ENCODE data around the gene PPP5C.
A peak's percentile ranks its signal among the peaks of the same experiment; 100 is the strongest.
"Not testable (repeated sequence)": the region's sequence is repeated elsewhere in the genome, so short reads cannot be mapped to it uniquely, and the experiment has no call there.

Gene PPP5C, protein sequence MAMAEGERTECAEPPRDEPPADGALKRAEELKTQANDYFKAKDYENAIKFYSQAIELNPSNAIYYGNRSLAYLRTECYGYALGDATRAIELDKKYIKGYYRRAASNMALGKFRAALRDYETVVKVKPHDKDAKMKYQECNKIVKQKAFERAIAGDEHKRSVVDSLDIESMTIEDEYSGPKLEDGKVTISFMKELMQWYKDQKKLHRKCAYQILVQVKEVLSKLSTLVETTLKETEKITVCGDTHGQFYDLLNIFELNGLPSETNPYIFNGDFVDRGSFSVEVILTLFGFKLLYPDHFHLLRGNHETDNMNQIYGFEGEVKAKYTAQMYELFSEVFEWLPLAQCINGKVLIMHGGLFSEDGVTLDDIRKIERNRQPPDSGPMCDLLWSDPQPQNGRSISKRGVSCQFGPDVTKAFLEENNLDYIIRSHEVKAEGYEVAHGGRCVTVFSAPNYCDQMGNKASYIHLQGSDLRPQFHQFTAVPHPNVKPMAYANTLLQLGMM

DNA sequence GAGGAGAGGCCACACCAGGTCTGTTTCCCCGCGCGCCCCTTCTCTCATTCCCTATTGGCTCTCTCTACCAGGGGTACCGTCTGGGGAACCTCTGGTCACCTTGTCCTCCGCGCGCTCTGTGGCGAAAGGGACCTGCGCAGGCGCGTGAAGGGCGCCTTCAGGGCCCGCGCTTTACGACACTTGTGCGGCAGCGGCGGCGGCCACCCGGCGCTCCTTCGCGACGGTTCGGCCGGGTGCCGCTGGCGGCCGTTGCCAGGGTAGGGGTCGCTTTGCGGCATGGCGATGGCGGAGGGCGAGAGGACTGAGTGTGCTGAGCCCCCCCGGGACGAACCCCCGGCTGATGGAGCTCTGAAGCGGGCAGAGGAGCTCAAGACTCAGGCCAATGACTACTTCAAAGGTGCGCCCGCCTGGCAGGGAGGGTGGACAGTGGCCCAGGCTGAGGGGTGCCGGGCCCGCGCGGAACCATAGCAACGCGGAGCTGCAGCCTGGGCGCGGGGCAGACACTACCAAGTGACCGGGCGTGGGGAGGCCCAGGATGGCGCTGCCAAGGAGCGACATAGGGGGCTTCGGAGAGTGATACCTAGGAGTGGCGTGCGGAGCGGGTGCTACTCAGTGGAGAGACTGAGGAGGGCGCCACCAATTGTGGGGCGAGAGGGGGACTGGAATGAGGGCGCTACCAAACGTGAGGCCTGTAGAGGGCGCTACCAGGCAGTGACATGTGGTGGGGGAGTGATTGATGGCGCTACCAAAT, at the start of gene PPP5C:
PPP5C (plus strand) TSS at position 267 of the 751 bp plus-strand sequence; CDS start at position 277, 10 bp downstream.
- peak; percentile 44 for DNase-seq

- DNase-seq, result no peak
Measured at GRCh38 chr19:46297700-46298478, 49.0 kb upstream of the PPP5C start.

GRCh38 chr19:46298479-46299003, 48.3 kb upstream of the PPP5C start:
- DNase-seq, result no peak

DNA sequence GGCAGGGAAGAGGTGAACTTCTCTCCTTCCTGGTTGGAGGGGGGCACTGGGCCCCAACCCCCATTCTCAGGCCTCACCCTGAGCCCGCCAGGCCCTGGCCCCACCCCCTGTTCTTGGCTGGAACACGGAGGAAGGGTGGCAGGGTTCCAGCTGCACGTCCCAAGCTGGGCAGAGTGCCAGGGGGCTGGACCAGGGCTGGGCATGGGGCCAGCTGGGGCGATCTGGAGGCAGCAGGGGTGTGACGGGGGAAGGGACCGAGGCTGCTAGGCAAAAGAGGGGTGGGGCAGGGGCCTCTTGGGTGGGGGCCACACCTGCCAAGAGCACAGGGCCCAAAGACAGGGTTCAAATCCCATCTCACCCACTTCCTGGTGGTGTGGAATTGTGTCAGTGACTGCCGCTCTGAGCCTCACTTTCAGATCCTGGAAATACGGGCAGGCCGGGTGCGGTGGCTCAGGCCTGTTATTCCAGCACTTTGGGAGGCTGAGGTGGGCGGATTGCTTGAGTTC, 47.8 kb upstream of the PPP5C start:
- no peak for DNase-seq

DNA sequence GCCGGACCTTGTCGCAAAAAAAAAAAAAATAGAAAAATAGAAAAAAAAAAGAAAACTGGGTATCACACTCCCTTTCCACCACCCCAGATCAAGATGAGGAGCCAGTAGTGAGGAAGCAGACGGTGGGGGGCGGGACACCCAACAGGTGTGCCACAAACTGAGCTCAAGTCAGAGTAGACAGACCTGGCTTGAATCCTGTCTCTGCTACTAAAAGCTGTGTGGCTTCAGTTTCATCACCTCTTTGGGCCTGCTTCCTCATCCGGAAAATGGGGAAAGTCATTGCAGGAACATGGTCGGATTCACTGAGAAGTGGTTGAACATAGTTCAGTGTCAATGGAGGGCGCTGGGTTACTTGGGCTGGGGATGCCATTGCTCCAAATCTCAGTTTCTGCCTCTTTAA, 47.2 kb upstream of the PPP5C start:
- no peak for DNase-seq

DNA sequence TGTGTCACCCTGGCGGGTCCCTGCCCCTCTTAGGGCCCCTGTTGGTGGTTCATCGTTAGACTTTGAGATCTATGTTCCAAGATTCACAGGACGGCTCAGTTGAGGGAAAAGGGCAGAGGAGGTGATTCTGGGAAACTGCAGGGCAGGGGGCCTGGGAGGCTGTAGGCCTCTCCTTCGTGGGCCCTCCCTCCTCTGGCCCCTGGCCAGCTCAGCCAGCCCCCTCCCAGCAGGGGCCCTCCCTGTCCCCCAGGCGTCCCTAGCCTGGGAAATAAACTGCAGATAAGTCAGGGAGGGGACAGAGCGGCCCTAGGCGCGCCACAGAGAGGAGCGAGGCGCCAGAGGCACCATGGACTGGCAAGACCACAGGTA, 43.6 kb upstream of the PPP5C start:
- no peak for DNase-seq

GRCh38 chr19:46303691-46304397, 43.0 kb upstream of the PPP5C start:
- DNase-seq, result no peak

- no peak for DNase-seq
Measured at GRCh38 chr19:46306501-46306900, 40.4 kb upstream of the PPP5C start.

- DNase-seq, result no peak
Measured at GRCh38 chr19:46308510-46308909, 38.4 kb upstream of the PPP5C start.

DNA sequence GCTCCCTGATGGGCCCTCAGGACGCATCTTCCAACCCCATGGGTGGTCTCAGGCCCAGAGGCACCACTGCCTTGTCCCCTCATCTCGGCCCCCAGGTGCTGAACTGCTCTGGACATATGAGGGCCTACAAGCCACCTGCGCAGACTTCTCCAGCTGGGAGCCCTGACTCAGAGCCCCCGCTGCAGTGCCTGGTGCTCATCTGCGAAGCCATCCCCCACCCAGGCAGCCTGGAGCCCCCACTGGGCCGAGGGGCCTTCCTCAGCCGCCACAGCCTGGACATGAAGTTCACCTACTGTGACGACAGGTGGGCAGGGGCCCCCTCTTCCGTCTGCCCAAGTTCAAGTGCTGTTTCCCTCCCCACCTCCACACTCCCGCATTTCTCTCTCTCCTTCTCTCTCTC, 37.8 kb upstream of the PPP5C start:
- DNase-seq, result no peak

DNA sequence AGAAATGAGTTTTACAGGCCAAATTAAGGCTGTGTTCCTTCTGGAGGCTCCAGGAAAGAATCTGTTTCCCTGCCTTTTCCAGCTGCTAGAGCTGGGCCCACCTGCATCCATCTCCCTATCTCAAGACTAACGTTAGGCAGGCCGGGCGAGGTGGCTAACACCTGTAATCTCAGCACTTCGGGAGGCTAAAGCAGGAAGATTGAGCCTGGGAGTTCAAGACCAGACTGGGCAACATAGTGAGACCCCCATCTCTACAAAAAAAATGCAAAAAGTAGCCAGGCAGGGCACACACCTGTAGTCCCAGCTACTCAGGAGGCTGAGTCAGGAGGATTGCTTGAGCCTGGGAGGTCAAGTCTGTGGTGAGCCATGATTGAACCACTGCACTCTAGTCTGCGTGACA, 35.4 kb upstream of the PPP5C start:
- DNase-seq, result no peak

DNA sequence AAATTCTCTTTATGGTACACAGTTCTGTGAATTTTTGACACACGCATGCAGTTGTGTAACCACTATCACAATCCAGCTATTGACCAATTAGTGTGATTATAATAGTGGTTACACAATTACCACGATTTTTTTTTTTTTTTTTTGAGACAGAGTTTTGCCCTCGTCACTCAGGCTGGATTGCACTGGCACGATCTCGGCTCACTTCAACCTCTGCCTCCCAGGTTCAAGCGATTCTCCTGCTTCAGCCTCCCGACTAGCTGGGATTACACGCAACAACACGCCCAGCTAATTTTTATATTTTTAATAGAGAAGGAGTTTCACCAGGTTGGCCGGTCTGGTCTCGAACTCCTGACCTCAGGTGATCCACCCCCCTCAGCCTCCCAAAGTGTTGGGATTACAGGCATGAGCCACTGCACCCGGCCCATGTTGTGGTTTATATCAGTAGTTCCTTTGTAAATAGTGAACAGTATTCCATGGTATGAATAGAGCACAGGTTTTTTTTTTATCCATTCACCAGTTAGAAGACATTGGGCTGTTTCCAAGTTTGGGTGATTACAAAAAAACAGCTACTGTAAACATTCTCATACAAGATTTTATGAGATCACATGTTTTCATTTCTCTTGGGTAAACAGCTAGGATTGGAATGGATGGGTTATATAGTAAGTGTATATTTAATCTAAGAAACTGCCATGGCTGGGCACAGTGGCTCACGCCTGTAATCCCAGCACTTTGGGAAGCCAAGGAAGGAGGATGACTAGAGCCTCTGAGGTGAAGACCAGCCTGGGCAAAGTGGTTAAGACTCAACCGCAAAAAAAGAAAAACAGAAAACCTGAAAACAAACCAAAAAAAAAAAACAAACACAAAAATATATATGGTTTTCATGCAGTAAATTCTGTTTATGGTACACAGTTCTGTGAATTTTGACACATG, 33.1 kb upstream of the PPP5C start:
- DNase-seq, result not testable (repeated sequence)

DNA sequence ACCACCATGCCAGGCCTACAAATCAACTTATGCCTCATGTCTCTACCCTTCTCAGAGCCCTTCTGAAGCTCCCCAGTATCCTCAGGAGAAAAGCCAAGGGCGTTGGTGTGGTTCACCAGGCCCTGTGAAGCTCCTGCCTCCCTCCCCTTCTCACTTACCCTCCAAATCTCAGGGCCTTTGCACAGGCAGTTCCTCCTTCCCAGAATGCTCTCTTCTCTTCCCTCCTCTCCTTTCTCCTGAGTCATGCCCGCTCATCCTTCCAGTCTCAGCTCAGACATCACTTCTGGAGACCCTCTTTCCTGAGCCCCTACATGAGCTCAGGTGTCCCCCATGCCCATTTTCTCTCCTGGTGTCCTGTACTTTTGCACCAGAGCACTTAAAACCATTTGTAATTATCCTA, 29.5 kb upstream of the PPP5C start:
- DNase-seq, result no peak

DNA sequence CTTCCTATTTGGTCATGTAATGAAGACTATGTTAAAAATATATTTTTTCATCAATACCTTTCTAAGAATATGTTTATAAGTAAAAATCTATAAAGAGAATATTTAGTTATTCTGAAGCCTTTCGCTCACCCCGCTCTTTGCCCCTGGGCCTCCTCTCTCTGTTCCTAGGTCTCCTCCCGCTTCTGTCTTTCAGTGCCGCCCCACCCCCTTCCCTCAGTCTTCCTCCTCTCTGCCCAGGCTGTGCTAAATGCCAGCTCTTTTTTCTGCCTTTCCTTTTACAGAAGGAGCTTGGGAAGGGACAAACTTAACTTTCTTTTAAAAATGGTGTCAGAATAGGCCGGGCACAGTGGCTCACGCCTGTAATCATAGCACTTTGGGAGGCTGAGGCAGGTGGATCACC, 27.3 kb upstream of the PPP5C start:
- no peak for DNase-seq

GRCh38 chr19:46320559-46320958, 26.3 kb upstream of the PPP5C start:
- DNase-seq, result no peak

GRCh38 chr19:46321653-46322052, 25.2 kb upstream of the PPP5C start:
- DNase-seq, result no peak

GRCh38 chr19:46323227-46323626, 23.7 kb upstream of the PPP5C start:
- not testable (repeated sequence) for DNase-seq

GRCh38 chr19:46324277-46324676, 22.6 kb upstream of the PPP5C start:
- no peak for DNase-seq

DNA sequence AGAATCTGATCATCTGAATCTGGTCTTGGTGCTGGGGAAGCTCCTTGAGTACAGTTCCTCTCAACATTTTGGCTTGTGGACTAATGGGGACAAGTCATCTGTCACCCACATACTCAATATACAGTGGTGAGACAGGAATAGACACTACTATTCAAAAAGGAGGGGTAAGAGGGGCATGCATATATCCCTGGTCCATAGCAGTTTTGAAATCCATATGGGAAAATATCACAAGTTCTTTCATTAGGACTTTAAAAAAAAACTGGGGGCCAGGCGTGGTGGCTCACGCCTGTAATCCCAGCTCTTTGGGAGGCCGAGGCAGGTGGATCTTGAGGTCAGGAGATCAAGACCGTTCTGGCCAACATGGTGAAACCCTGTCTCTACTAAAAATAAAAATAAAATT, 20.3 kb upstream of the PPP5C start:
- no peak for DNase-seq

DNA sequence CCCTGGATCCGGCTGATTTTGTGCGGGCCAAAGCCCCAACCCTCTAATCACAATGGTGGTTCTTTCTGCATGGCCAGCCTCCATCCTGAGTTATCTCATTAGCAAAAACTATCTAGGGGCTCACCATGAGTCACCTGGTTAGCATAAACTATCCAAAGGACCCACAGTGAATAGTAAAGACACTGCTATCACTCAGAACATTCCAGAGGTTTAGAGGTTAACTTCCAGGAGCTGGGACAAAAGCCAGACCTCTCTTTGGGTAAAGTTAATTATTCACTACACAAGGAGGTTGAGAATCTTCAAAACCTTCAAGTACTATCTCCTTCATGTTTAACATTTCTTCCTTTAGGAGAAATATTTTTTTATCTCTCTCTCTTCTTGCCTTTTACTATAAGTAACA, 18.8 kb upstream of the PPP5C start:
- no peak for DNase-seq

DNA sequence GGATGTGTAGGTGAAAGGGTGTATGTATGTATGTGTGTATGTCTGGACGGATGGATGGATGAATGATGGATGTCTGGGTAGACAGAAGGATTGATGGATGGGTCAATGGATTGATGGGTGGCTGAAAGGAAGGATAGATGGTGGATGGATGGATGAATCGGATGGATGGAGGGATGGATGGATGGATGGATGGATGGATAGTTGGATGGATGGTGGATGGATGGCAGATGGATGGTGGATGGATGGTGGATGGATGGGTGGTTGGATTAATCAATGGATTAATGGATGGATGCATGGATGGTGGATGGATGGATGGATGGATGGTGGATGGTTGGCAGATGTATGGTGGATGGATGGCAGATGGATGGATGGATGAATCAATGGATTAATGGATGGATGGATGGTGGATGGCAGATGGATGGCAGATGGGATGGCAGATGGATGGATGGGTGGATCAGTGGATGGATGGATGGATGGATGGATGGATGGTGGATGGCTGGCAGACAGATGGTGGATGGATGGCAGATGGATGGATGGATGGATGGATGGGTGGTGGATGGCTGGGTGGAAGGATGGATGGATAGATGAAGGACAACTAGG, 16.5 kb upstream of the PPP5C start:
- no peak for DNase-seq

Data from cortex of kidney (tissue), 1 donor.